Hepatic stellate cell (primary cell): ENCODE measurements around the gene ST8SIA5.

Source experiments
- DNase-seq: peaks from one replicate; pipeline ENCODE4 v3.0.0; 2011; ENCODE audit warnings: low spot score

ST8SIA5 gene

DNA sequence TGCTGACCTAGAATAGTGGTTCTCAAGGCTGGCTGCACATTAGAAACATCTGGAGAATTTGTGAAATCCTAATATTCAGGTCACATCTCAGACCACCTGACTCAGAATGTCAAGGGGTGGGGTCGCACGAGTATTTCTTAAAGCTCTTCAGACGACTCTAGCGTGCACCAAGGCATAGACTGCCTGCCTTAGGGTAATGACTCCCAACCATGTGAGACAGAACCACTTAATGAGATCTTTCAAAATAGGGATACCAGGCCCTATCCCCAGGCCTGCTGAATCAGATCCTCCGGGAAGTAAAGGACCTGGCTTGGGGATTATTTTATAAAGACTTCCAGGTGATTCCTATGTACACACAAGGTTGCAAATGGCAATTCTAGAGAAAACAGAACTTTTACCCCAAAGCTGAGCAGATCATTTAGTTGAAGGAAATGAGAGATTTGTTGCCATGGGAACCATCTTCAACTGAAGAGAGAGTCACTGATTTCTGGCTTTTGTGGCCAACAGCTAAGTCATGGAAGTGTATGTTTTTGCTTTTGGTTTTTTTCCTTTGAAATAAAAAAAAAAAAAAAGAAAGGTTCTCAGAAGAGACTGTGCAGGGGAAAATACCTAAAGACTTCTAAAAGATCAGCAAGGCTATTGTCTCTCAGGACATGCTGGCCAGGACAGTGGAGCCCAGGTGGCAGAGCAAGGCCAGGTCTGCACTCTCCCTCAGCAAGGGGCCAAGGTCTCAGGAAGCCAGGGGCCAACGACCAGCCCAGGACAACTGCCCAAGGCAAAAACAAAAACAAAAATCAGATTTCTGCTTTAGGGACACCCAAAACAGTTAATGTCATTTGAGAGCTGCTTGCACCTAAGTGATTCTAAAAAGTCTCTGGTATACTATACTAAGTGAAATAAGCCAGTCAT, 84.5 kb downstream of the ST8SIA5 start:
- DNase-seq: no peak

DNA sequence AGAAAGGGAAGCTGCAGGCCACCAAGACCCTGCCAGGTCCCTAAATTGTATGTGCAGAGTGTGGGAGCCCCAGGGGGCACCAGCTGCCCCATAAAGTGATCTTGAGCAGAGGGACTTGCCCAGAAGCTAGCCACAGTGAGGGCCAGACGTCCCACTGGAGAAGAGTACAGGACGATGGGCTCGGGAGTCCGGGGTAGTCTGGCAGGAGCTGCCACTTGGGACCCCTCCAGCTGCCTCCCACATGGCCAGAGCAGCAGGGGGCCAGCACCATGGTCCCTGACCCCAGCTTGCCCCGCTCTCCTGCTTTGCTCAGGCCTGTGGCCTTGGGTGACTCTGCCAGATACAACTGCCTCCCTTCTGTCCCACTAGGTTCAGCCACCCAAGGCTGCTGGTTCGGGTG, 88.2 kb downstream of the ST8SIA5 start:
- DNase-seq: no peak

- no peak for DNase-seq
Observed at GRCh38 chr18:46668135-46668534, 88.7 kb downstream of the ST8SIA5 start.

- DNase-seq: no peak
Observed at GRCh38 chr18:46663539-46663938, 93.3 kb downstream of the ST8SIA5 start.

- DNase-seq: peak; percentile 39
Observed at GRCh38 chr18:46660957-46661749, 95.7 kb downstream of the ST8SIA5 start.

DNA sequence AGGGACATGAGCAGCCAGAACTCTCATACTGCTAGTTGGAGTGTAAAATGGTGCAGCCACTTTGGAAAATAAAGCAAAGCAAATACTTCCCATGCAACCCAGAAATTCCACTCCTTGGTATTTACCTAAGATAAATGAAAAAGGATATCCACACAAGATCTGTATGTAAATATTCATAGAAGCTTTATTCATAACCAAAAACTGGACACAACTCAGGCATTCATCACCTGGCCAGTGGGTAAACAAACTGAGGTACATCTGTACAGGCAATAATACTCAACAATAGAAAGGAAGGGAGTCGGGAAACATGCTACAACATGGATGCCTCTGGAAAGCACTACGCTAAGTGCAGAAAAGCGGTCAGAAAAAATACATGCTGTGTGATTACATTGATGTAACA, 97.4 kb downstream of the ST8SIA5 start:
- no peak for DNase-seq

GRCh38 chr18:46657115-46657955, 99.5 kb downstream of the ST8SIA5 start, which contains the start of gene LOXHD1:
Gene LOXHD1 (minus strand): TSS chr18:46657220. CDS start chr18:46657033, 187 bp downstream.
- no peak for DNase-seq

DNA sequence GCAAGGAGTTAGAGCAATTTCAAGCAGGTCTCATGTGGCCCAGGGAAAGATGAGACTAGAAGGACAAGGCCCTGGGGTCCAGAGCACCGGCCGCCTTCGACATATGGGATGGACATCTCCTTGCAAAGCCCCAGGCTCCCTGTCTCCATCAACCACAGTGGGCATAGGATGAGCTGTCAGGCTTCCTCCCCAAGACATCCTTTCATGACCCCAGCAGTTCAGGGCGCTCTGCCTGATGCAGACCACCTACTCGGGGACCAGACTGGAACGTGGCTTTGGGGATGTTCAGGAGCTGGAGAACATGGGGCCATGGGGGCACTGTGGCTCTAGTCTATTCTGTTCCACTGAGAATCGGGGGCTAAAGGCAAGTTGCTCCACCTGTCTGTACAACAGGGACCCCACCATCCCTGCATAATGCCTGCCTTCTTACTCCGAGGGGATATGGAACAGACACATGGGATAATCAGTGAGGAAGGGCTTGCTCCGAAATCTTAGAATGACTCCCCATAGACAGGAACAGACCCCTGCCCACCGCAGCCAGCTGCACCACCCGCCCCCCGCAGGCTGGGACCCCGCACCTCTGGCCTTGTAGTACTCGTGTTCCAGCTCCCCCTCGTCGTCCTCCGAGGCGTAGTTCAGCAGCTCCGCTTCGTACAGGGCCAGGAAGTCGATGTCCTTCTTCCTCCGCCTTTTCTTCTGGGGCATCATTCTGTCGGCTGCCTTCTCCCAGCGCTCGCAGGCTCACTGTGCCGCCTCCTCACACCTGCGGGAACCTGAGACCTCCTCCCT, 100.3 kb downstream of the ST8SIA5 start:
- no peak for DNase-seq

GRCh38 chr18:46652372-46652771, 104.5 kb downstream of the ST8SIA5 start:
- DNase-seq: no peak

GRCh38 chr18:46650681-46651080, 106.2 kb downstream of the ST8SIA5 start:
- DNase-seq: no peak

GRCh38 chr18:46649071-46649862, 107.6 kb downstream of the ST8SIA5 start:
- no peak for DNase-seq

DNA sequence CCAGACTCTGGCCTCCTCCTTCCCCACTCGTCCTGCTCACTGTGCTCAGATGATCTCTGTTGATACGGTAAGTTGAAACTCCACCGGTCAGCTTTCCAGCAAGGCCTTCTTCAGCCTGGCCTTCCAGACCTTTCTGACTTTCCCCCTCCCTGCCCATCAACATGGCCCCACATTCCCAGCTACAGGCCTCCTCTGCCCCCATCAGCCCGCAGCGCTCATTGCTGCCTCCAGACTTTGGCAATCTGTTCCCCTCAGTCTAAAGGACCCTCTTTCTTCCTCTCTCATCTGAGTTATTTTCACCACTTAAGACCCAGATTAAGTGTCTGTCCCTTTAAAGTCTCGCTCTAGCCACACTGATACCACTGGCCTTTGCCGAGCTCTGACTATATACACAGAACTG, 110.4 kb downstream of the ST8SIA5 start:
- no peak for DNase-seq

DNA sequence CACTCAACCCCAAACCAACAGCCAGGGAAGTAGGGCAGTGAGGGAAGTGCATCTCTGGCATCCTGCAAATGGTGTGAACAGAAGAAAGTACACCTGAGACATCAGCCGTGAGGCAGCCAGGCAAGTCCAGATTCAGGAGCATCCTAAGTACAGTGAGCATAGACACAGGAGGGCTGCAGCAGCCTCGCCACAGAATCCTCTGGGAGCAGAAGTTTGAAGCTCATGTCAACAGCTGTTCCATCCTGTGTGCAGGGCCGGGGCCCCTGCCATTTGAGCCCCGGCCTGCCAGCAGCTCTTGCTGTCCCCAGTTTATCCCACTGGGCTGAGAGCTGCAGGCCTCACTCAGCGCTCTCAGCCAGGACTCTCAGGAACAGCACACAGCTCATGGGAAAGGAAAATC, 114.3 kb downstream of the ST8SIA5 start:
- no peak for DNase-seq

- DNase-seq: no peak
Observed at GRCh38 chr18:46641917-46642316, 114.9 kb downstream of the ST8SIA5 start.

- no peak for DNase-seq
Observed at GRCh38 chr18:46639386-46639785, 117.5 kb downstream of the ST8SIA5 start.

DNA sequence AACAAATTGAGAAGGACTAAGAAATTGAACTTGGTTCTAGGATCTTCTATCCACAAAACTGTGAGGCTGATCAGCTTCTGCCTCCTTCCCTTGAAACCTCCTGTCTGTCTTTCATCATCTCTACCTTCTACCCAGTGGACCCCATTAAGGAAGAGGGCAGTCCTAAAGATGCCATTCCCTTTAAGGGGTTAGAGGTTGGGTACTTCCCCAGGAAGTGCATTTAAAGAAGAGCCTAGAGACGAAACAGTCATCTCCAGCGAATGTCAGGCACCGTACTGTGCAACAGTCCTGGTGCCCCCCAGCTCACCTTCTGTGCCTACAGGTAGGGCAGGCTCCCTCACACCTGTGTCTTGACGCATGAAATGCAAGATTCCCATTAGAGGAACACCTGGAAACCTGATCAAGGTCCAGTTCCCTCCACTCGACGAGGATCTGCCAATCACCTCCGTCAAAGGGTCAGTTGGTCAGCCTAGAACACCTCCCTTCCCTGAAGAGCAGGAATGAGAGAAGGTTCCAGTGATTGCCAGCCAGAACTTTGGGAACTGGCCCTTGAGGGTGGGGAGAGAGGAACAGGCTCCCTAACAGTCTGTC, 120.7 kb downstream of the ST8SIA5 start:
- no peak for DNase-seq

- no peak for DNase-seq
Observed at GRCh38 chr18:46632401-46633071, 124.3 kb downstream of the ST8SIA5 start.

DNA sequence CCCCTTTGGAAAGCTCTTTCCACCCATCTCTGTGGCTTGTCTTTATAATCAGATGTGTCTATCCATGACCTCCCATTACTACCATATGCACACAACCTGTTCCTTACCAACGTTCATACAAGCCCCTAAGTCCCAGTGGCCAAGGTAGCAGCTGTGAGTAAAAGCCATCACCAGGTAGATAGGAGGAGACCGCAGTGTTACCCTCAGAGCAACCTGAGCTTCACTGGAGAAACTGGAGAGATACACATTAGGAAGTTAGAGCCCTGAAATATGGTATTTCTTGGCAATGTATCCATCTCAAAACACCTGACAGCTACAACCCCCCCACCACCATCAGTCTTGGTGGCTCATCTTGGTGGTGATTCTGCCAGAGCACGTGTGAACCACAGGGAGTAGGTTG, 125.9 kb downstream of the ST8SIA5 start:
- DNase-seq: no peak

- no peak for DNase-seq
Observed at GRCh38 chr18:46630160-46630559, 126.7 kb downstream of the ST8SIA5 start.

DNA sequence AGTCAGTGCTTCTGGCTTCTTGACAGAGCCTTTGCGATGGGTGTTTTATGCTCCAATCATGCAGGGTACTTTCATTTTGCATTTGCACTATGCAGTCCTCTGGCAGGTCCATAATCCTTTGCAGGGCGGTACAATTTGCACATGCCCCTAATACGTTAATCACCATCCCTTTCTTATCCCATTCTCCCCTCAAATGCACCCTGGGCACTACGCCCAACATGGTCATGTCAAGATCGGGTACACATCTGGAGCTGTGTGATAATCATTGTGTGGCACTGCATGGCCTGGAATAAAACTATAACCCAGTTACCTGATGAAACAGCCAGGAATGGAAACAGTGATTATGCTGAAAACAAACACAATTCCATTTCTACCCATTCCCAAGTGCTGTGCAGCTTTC, 127.5 kb downstream of the ST8SIA5 start:
- DNase-seq: no peak
